Endometrial microvascular endothelial cells (primary cell): ENCODE results near the gene RNF14. TPM values are rescaled to one million over a fixed set of nuclear protein-coding genes. Genes with fewer than 3 reads are reported as not detected.
"Not testable (repeated sequence)": the region's sequence is repeated elsewhere in the genome, so short reads cannot be mapped to it uniquely, and the experiment has no call there.

Source experiments
- in situ Hi-C: cut with HindIII; loops from 2 replicates; pipeline ENCODE4 v1.10.0; 2017; ENCODE audit warnings: low sequenced_read_pairs, low pct_unique_long_range_greater_than_20kb; ENCODE audit errors: inconsistent ontology term
- total RNA-seq: library from RNA; depleted of rRNA; stranded (reverse); fragments of >200 nt; gene quantifications from one replicate; pipeline ENCODE4 v1.2.3, GENCODE V29; 2015; ENCODE audit errors: inconsistent ontology term

Gene RNF14
- 56.1 TPM for total RNA-seq

- in situ Hi-C loops = no loop called here
These were observed at the start of gene RNF14 for GRCh38 chr5:141968914-141969608. TSS of gene RNF14 (plus strand) at chr5:141969105. CDS start at chr5:141973589, 4,484 bp downstream.

GRCh38 chr5:141919218-141920119, 49.4 kb upstream of the RNF14 start:
- in situ Hi-C loops = no loop called here

GRCh38 chr5:141920771-141921170, 48.1 kb upstream of the RNF14 start:
- in situ Hi-C loops = no loop called here

- in situ Hi-C loops = not testable (repeated sequence)
These were observed 46.0 kb upstream of the RNF14 start for GRCh38 chr5:141922827-141923447.

- in situ Hi-C loops = no loop called here
These were observed 45.2 kb upstream of the RNF14 start, which contains the start of gene DELE1 for GRCh38 chr5:141923448-141924313. TSS of gene DELE1 (plus strand) at chr5:141923871. CDS start at chr5:141923942, 71 bp downstream.

GRCh38 chr5:141926434-141926833, 42.5 kb upstream of the RNF14 start:
- in situ Hi-C loops = no loop called here

- in situ Hi-C loops = no loop called here
These were observed 40.9 kb upstream of the RNF14 start for GRCh38 chr5:141928051-141928450.

GRCh38 chr5:141929398-141930058, 39.4 kb upstream of the RNF14 start:
- in situ Hi-C loops = no loop called here

GRCh38 chr5:141931694-141932093, 37.2 kb upstream of the RNF14 start:
- in situ Hi-C loops = no loop called here

GRCh38 chr5:141933151-141933550, 35.8 kb upstream of the RNF14 start:
- in situ Hi-C loops = no loop called here

- in situ Hi-C loops = no loop called here
These were observed 34.6 kb upstream of the RNF14 start for GRCh38 chr5:141934099-141934844.

GRCh38 chr5:141935538-141935937, 33.4 kb upstream of the RNF14 start:
- in situ Hi-C loops = no loop called here

- in situ Hi-C loops = no loop called here
These were observed 28.1 kb upstream of the RNF14 start for GRCh38 chr5:141940695-141941271.

GRCh38 chr5:141941307-141941706, 27.6 kb upstream of the RNF14 start:
- in situ Hi-C loops = no loop called here

- in situ Hi-C loops = no loop called here
These were observed 27.1 kb upstream of the RNF14 start for GRCh38 chr5:141941779-141942178.

- in situ Hi-C loops = no loop called here
These were observed 26.6 kb upstream of the RNF14 start for GRCh38 chr5:141942185-141942857.

GRCh38 chr5:141944076-141944475, 24.8 kb upstream of the RNF14 start:
- in situ Hi-C loops = no loop called here
